ENCODE results near the gene ABLIM1.
A peak's percentile ranks its signal among the peaks of the same experiment; 100 is the strongest.

ABLIM1 gene

GRCh38 chr10:114445332-114445731, 212.7 kb downstream of the ABLIM1 start:
- TF ChIP-seq, protein P1, sequence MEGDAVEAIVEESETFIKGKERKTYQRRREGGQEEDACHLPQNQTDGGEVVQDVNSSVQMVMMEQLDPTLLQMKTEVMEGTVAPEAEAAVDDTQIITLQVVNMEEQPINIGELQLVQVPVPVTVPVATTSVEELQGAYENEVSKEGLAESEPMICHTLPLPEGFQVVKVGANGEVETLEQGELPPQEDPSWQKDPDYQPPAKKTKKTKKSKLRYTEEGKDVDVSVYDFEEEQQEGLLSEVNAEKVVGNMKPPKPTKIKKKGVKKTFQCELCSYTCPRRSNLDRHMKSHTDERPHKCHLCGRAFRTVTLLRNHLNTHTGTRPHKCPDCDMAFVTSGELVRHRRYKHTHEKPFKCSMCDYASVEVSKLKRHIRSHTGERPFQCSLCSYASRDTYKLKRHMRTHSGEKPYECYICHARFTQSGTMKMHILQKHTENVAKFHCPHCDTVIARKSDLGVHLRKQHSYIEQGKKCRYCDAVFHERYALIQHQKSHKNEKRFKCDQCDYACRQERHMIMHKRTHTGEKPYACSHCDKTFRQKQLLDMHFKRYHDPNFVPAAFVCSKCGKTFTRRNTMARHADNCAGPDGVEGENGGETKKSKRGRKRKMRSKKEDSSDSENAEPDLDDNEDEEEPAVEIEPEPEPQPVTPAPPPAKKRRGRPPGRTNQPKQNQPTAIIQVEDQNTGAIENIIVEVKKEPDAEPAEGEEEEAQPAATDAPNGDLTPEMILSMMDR (IDR thresholded peaks at IDR 0.05) = no peak

- TF ChIP-seq, protein P1 (IDR thresholded peaks at IDR 0.05) = no peak
Observed at GRCh38 chr10:114444819-114445218, 213.3 kb downstream of the ABLIM1 start.

- TF ChIP-seq, protein P1 (IDR thresholded peaks at IDR 0.05) = no peak
Observed at GRCh38 chr10:114442091-114442630, 215.9 kb downstream of the ABLIM1 start.

GRCh38 chr10:114441107-114441506, 217.0 kb downstream of the ABLIM1 start:
- TF ChIP-seq, protein P1 (IDR thresholded peaks at IDR 0.05) = no peak

- TF ChIP-seq, protein P1 (IDR thresholded peaks at IDR 0.05) = peak; percentile 63
Observed at GRCh38 chr10:114437473-114438292, 220.4 kb downstream of the ABLIM1 start.

DNA sequence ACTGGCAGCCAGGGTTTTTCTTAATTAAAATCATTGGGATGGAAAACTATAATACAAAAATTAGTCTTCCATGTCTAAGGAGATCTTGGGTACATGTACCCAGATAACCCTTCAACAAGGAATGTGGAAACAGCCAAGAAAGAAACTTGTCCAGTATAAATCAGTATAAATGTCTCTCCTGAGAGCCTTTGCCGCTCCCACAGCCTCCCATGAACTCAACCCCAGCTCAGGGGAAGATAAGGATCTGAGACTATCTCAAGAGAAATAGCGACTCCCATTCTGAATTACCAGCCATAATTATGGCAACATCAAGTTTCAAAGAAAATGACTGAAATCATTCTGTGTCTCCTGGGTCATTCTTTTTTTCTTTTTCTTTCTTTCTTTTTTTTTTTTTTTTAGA, 221.1 kb downstream of the ABLIM1 start:
- TF ChIP-seq, protein P1 (IDR thresholded peaks at IDR 0.05) = no peak

DNA sequence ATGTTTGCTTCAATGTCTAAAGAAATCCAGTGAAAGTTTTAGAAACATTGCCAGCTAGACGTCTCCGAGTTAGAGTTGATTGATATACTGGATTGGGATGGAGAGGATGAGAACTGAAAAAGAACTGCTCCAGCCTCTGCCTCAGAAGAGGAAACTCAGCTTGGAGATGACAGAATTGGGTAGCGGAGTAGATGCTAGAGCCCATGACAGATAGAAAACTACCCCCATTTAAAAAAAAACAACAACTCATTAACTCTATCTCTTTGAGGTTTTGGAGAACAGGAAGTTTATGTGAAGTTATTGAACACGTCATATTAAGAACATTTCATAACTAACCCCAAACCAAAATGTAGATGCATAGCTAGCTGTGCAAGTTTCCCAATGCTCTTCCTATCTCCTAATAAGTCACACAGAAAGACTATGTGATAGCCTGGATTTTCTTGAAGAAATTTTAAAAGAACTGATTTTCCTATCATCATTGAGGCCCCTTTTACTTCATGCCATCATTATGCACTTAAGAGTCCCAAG, 225.4 kb downstream of the ABLIM1 start:
- TF ChIP-seq, protein P1 (IDR thresholded peaks at IDR 0.05) = no peak

Measured in LNCAP (cell line).